H9 (cell line): ENCODE data around the gene LRIT1. TPM values are rescaled to one million over a fixed set of nuclear protein-coding genes. Genes with fewer than 3 reads are reported as not detected.

Experiments used
- DNase-seq: peaks from one replicate; pipeline ENCODE4 v3.0.0-alpha.2; 2017
- H2AFZ ChIP-seq: one replicate; pipeline ENCODE4 v1.6.1; 2013; ENCODE audit warnings: mild to moderate bottlenecking, low read length, control low read depth, moderate library complexity
- H2AK5ac ChIP-seq: 2 replicates; pipeline ENCODE4 v1.6.1; 2013; ENCODE audit warnings: low read length, control low read depth, mixed read lengths; ENCODE audit not compliant: insufficient read length
- H2BK120ac ChIP-seq: one replicate; pipeline ENCODE4 v1.6.1; 2013; ENCODE audit warnings: low read depth, mild to moderate bottlenecking, low read length, control low read depth, inconsistent platforms; ENCODE audit not compliant: poor library complexity, severe bottlenecking
- H2BK12ac ChIP-seq: 2 replicates; pipeline ENCODE4 v1.6.1; 2013; ENCODE audit warnings: low read length, control low read depth, mixed read lengths, low read depth; ENCODE audit not compliant: insufficient read length
- H2BK15ac ChIP-seq: 2 replicates; pipeline ENCODE4 v1.6.1; 2013; ENCODE audit warnings: low read depth, low read length, control low read depth
- H2BK20ac ChIP-seq: one replicate; pipeline ENCODE4 v1.6.1; 2013; ENCODE audit warnings: low read depth, mild to moderate bottlenecking, low read length, control low read depth, inconsistent platforms; ENCODE audit not compliant: poor library complexity, severe bottlenecking
- H2BK5ac ChIP-seq: 2 replicates; pipeline ENCODE4 v1.6.1; 2013; ENCODE audit warnings: low read length, control low read depth, mixed read lengths; ENCODE audit not compliant: insufficient read length
- H3K14ac ChIP-seq: 2 replicates; pipeline ENCODE4 v1.6.1; 2013; ENCODE audit warnings: low read length, control low read depth; ENCODE audit not compliant: insufficient read depth
- H3K18ac ChIP-seq: 2 replicates; pipeline ENCODE4 v1.6.1; 2013; ENCODE audit warnings: low read depth, mild to moderate bottlenecking, mixed read lengths, low read length, control low read depth; ENCODE audit not compliant: insufficient read length
- H3K23ac ChIP-seq: 2 replicates; pipeline ENCODE4 v1.6.1; 2013; ENCODE audit warnings: low read length, control low read depth, mixed read lengths, low read depth; ENCODE audit not compliant: insufficient read length
- H3K23me2 ChIP-seq: 2 replicates; pipeline ENCODE4 v1.6.1; 2013; ENCODE audit warnings: low read depth, mild to moderate bottlenecking, mixed read lengths, low read length, control low read depth; ENCODE audit not compliant: insufficient read length, poor library complexity, severe bottlenecking
- H3K27ac ChIP-seq: 2 replicates; pipeline ENCODE4 v1.5.1; 2013; ENCODE audit warnings: low read length, control low read depth, mixed read lengths, low read depth; ENCODE audit not compliant: insufficient read length
- H3K27me3 ChIP-seq: 2 replicates; pipeline ENCODE4 v1.6.1; 2013; ENCODE audit warnings: low read length, control low read depth, inconsistent platforms; ENCODE audit not compliant: insufficient read depth
- H3K4ac ChIP-seq: 2 replicates; pipeline ENCODE4 v1.6.1; 2013; ENCODE audit warnings: low read depth, mild to moderate bottlenecking, control low read depth, inconsistent platforms, low read length, moderate library complexity
- H3K4me1 ChIP-seq: 2 replicates; pipeline ENCODE4 v1.6.1; 2013; ENCODE audit warnings: low read length, control low read depth, inconsistent platforms; ENCODE audit not compliant: insufficient read depth
- H3K4me2 ChIP-seq: 2 replicates; pipeline ENCODE4 v1.6.1; 2013; ENCODE audit warnings: low read length, control low read depth, mixed read lengths; ENCODE audit not compliant: insufficient read length, insufficient read depth
- H3K56ac ChIP-seq: 2 replicates; pipeline ENCODE4 v1.6.1; 2013; ENCODE audit warnings: low read depth, mild to moderate bottlenecking, mixed read lengths, low read length, control low read depth; ENCODE audit not compliant: insufficient read length
- H3K79me1 ChIP-seq: 2 replicates; pipeline ENCODE4 v1.6.1; 2013; ENCODE audit warnings: low read depth, mild to moderate bottlenecking, moderate library complexity, low read length, control low read depth, inconsistent platforms; ENCODE audit not compliant: insufficient read depth, poor library complexity, severe bottlenecking
- H3K79me2 ChIP-seq: 2 replicates; pipeline ENCODE4 v1.6.1; 2013; ENCODE audit warnings: low read length, control low read depth, inconsistent platforms; ENCODE audit not compliant: insufficient read depth
- H3K9ac ChIP-seq: 2 replicates; pipeline ENCODE4 v1.6.1; 2013; ENCODE audit warnings: low read length, control low read depth, mixed read lengths; ENCODE audit not compliant: insufficient read length; ENCODE audit errors: extremely low read depth
- H3K9me3 ChIP-seq: one replicate; pipeline ENCODE4 v1.6.1; 2013; ENCODE audit warnings: low read depth, low read length, inconsistent platforms; ENCODE audit not compliant: control insufficient read depth
- H3T11ph ChIP-seq: one replicate; pipeline ENCODE4 v1.6.1; 2013; ENCODE audit warnings: mild to moderate bottlenecking, low read length, control low read depth, inconsistent platforms
- H4K20me1 ChIP-seq: one replicate; pipeline ENCODE4 v1.6.1; 2013; ENCODE audit not compliant: control insufficient read depth, insufficient read length, insufficient read depth
- H4K5ac ChIP-seq: 2 replicates; pipeline ENCODE4 v1.6.1; 2013; ENCODE audit warnings: low read depth, mild to moderate bottlenecking, mixed read lengths, low read length, control low read depth; ENCODE audit not compliant: insufficient read length
- H4K8ac ChIP-seq: replicated peaks from 2 replicates; pipeline ENCODE4 v1.6.1; 2013; ENCODE audit warnings: low read length, control low read depth, mixed read lengths, low read depth; ENCODE audit not compliant: insufficient read length
- H4K91ac ChIP-seq: 2 replicates; pipeline ENCODE4 v1.6.1; 2013; ENCODE audit warnings: low read depth, mild to moderate bottlenecking, moderate library complexity, mixed read lengths, low read length, control low read depth; ENCODE audit not compliant: insufficient read length
- H3K27ac Mint-ChIP-seq, 3 experiments: 2 replicates in 2 of 3; 3 replicates in 1 of 3; pipeline ENCODE4 v1.8.0; 2020 to 2021; ENCODE audit warnings: mixed read lengths in 3 of 3, mild to moderate bottlenecking in 1 of 3, moderate library complexity in 1 of 3
- H3K27me3 Mint-ChIP-seq: 2 replicates; pipeline ENCODE4 v1.8.0; 2021; ENCODE audit warnings: low read depth, mild to moderate bottlenecking, moderate library complexity, mixed read lengths
- H3K36me3 Mint-ChIP-seq, 3 experiments: 2 replicates in 2 of 3; 3 replicates in 1 of 3; pipeline ENCODE4 v1.8.0; 2020 to 2021; ENCODE audit warnings: low read depth in 3 of 3, mixed read lengths in 3 of 3; ENCODE audit not compliant: insufficient read depth in 1 of 3
- H3K4me1 Mint-ChIP-seq, 2 experiments: 2 replicates each; pipeline ENCODE4 v1.8.0; 2020; ENCODE audit warnings: mixed read lengths in 2 of 2
- H3K4me3 Mint-ChIP-seq, 2 experiments: 2 replicates in 1 of 2; 3 replicates in 1 of 2; pipeline ENCODE4 v1.8.0; 2020 to 2021; ENCODE audit warnings: mild to moderate bottlenecking in 2 of 2, mixed read lengths in 2 of 2, moderate library complexity in 1 of 2
- H3K9me3 Mint-ChIP-seq, 2 experiments: 2 replicates in 1 of 2; 3 replicates in 1 of 2; pipeline ENCODE4 v1.8.0; 2020; ENCODE audit warnings: mild to moderate bottlenecking in 2 of 2, mixed read lengths in 2 of 2, moderate library complexity in 1 of 2
- CTCF ChIP-seq: fragments of 200-600 bp; sonication (generic); conservative IDR thresholded peaks from 3 replicates; pipeline ENCODE4 v1.8.0; 2021; ENCODE audit warnings: antibody characterized with exemption, mild to moderate bottlenecking
- WGBS: extraction: QIAGEN DNeasy Blood & Tissue Kit; methylation state at CpG from one replicate; pipeline ENCODE4 v1.1.7; 2013; ENCODE audit warnings: missing lambda C conversion rate, low lambda C conversion rate, mixed read lengths; ENCODE audit not compliant: insufficient read length; ENCODE audit errors: extremely low coverage; 5-methylcytosine and 5-hydroxymethylcytosine counted together
- total RNA-seq: library from RNA; stranded (reverse); gene quantifications from 2 replicates; pipeline ENCODE4 v1.2.1, GENCODE V29; 2021

Gene LRIT1
- total RNA-seq, 1 experiment from 2014 or later: not detected

GRCh38 chr10:84191106-84191505, 50.2 kb downstream of the LRIT1 start:
- Histone ChIP-seq H3K4me1 (no peaks in the 10 kb centered on the region; the same call in 1 of the 2 replicates), H2AFZ (no peak overlapping the region), H3K79me1 (no peaks in the 10 kb centered on the region), H4K91ac (no peak overlapping the region), H2BK5ac (no peak overlapping the region), H3K79me2 (no peaks in the 10 kb centered on the region), H3K27me3 (peaks cover 17% of the 10 kb centered on the region), H2AK5ac (no peak overlapping the region), H2BK15ac (no peak overlapping the region), H3K4ac (no peak overlapping the region), H3K23me2 (peaks cover 12% of the 10 kb centered on the region), H4K5ac (peak overlapping the region; percentile 48), H2BK20ac (no peak overlapping the region), H4K8ac (no peak overlapping the region), H3K23ac (no peak overlapping the region), H3K14ac (no peak overlapping the region), H2BK12ac (no peak overlapping the region), H3K56ac (no peak overlapping the region), H3K27ac (no peak overlapping the region), H3T11ph (no peak overlapping the region), H4K20me1 (no peaks in the 10 kb centered on the region), H3K9ac (no peak overlapping the region), H3K9me3 (no peaks in the 10 kb centered on the region), H2BK120ac (no peak overlapping the region), H3K18ac (no peak overlapping the region), H3K4me2 (no peak overlapping the region)
- Mint-ChIP-seq H3K27ac (no peak overlapping the region), H3K36me3 (no peaks in the 10 kb centered on the region), H3K4me3 (no peak overlapping the region), H3K9me3 (no peaks in the 10 kb centered on the region; a peak in 1 of 5 replicates), H3K4me1 (peaks cover 6 to 7% of the 10 kb centered on the region in 2 experiments; a peak in 3 of 4 replicates), H3K27me3 (peaks cover 55% of the 10 kb centered on the region)
- no CpG with 5 or more reads among the region's 5 CpGs for WGBS
- DNase-seq: no peak
- no peak for TF ChIP-seq CTCF
